ENCODE results near the gene SLC9A7. TPM values are rescaled to one million over a fixed set of nuclear protein-coding genes. Genes with fewer than 3 reads are reported as not detected.

SLC9A7 gene
- total and polyA plus RNA-seq, 2 experiments from 2014 or later, result 2.5 to 15.4 TPM

DNA sequence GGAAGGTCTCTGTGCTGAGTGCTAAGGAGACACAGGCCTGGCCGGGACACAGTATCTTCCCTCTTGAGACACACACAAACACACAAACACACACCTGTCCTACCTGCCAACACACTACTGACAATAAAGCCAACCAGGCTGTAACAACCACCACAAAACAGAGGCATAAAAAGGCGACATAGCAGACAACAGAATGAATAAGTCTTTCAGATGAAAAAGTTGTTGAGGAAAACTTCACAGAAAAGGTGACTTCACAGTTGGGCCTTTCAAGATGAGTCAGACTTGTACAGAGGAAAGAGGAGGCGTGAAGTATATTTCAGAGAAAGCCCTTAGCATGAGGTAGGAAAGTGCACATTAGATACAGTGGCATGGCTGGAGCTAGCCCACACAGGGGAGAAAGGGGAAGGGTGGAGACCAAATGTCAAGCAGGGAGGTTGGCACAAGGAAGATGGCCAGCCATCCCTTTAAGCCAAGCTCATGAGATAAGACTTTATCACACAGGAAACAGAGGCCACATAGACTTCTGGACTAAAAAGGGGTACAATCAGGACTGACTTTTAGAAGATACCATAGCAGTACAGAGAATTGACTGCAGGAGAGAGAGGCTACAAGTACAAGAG is 54.0 kb downstream of the SLC9A7 start (continued):
- TF ChIP-seq, protein P1, sequence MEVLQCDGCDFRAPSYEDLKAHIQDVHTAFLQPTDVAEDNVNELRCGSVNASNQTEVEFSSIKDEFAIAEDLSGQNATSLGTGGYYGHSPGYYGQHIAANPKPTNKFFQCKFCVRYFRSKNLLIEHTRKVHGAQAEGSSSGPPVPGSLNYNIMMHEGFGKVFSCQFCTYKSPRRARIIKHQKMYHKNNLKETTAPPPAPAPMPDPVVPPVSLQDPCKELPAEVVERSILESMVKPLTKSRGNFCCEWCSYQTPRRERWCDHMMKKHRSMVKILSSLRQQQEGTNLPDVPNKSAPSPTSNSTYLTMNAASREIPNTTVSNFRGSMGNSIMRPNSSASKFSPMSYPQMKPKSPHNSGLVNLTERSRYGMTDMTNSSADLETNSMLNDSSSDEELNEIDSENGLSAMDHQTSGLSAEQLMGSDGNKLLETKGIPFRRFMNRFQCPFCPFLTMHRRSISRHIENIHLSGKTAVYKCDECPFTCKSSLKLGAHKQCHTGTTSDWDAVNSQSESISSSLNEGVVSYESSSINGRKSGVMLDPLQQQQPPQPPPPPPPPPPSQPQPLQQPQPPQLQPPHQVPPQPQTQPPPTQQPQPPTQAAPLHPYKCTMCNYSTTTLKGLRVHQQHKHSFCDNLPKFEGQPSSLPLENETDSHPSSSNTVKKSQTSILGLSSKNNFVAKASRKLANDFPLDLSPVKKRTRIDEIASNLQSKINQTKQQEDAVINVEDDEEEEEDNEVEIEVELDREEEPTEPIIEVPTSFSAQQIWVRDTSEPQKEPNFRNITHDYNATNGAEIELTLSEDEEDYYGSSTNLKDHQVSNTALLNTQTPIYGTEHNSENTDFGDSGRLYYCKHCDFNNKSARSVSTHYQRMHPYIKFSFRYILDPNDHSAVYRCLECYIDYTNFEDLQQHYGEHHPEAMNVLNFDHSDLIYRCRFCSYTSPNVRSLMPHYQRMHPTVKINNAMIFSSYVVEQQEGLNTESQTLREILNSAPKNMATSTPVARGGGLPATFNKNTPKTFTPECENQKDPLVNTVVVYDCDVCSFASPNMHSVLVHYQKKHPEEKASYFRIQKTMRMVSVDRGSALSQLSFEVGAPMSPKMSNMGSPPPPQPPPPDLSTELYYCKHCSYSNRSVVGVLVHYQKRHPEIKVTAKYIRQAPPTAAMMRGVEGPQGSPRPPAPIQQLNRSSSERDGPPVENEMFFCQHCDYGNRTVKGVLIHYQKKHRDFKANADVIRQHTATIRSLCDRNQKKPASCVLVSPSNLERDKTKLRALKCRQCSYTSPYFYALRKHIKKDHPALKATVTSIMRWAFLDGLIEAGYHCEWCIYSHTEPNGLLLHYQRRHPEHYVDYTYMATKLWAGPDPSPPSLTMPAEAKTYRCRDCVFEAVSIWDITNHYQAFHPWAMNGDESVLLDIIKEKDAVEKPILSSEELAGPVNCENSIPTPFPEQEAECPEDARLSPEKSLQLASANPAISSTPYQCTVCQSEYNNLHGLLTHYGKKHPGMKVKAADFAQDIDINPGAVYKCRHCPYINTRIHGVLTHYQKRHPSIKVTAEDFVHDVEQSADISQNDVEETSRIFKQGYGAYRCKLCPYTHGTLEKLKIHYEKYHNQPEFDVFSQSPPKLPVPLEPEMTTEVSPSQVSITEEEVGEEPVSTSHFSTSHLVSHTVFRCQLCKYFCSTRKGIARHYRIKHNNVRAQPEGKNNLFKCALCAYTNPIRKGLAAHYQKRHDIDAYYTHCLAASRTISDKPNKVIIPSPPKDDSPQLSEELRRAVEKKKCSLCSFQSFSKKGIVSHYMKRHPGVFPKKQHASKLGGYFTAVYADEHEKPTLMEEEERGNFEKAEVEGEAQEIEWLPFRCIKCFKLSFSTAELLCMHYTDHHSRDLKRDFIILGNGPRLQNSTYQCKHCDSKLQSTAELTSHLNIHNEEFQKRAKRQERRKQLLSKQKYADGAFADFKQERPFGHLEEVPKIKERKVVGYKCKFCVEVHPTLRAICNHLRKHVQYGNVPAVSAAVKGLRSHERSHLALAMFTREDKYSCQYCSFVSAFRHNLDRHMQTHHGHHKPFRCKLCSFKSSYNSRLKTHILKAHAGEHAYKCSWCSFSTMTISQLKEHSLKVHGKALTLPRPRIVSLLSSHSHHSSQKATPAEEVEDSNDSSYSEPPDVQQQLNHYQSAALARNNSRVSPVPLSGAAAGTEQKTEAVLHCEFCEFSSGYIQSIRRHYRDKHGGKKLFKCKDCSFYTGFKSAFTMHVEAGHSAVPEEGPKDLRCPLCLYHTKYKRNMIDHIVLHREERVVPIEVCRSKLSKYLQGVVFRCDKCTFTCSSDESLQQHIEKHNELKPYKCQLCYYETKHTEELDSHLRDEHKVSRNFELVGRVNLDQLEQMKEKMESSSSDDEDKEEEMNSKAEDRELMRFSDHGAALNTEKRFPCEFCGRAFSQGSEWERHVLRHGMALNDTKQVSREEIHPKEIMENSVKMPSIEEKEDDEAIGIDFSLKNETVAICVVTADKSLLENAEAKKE (CRISPR knock-in tag; IDR thresholded peaks at IDR 0.05), result no peak
- no peak for TF ChIP-seq NANOG (IDR thresholded peaks at IDR 0.05; ENCODE audit: borderline replicate concordance)
- TF ChIP-seq ZNF114 (CRISPR knock-in tag; IDR thresholded peaks at IDR 0.05), result no peak

DNA sequence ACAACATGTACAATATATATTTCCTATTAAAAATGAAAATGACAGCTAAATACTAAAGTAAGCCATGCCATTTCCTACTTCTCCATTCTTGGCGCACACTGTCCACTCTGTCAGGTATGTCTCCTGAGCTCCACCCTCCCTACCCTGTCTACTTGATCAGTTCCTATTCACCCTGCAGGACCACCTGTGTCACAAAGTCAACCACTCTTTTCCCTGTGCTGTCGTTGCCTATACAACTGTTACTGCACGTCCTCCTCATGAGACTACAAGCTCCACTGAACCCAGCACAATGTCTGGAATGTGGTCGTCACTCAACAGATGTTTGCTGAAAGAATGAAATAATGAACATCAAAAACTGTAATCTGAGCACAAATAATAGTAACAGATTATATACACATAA is 54.9 kb downstream of the SLC9A7 start:
- no peaks in the 10 kb centered on the region for H3K9me3 Mint-ChIP-seq
- H4K20me1 ChIP-seq (replicated peaks; ENCODE audit: insufficient read depth), result no peaks in the 10 kb centered on the region
- 0 out of 2 replicates have a peak, but pooled peaks cover under 1% of the 10 kb centered on the region for H3K4me1 ChIP-seq (ENCODE audit: insufficient read depth)
- peaks cover 6% of the 10 kb centered on the region; the same call in 2 of the 3 replicates for H3K36me3 Mint-ChIP-seq (ENCODE audit: low read depth)
- H2AFZ ChIP-seq, result no peak overlapping the region
- no peak overlapping the region for H3K4me3 ChIP-seq
- ATAC-seq (no peak), DNase-seq (ENCODE audit: low spot score) (no peak)
- H3K79me2 ChIP-seq (replicated peaks; ENCODE audit: insufficient read depth), result peaks cover 3% of the 10 kb centered on the region; the same call in 1 of the 2 replicates
- H3K4me1 Mint-ChIP-seq, result peaks cover 12% of the 10 kb centered on the region
- no peak overlapping the region for H3K4me2 ChIP-seq
- H3K27ac ChIP-seq (ENCODE audit: low read depth), result no peak overlapping the region
- TF ChIP-seq, protein P2, sequence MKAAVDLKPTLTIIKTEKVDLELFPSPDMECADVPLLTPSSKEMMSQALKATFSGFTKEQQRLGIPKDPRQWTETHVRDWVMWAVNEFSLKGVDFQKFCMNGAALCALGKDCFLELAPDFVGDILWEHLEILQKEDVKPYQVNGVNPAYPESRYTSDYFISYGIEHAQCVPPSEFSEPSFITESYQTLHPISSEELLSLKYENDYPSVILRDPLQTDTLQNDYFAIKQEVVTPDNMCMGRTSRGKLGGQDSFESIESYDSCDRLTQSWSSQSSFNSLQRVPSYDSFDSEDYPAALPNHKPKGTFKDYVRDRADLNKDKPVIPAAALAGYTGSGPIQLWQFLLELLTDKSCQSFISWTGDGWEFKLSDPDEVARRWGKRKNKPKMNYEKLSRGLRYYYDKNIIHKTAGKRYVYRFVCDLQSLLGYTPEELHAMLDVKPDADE (IDR thresholded peaks at IDR 0.05), result no peak
- TF ChIP-seq CTCF (conservative IDR thresholded peaks at IDR 0.05; ENCODE audit: low read depth in 2 of 2) (no peak), ZNF114 (CRISPR knock-in tag; IDR thresholded peaks at IDR 0.05) (no peak)
- H3K27me3 ChIP-seq (ENCODE audit: insufficient read depth), result no peaks in the 10 kb centered on the region
- H3K9me2 ChIP-seq (ENCODE audit: insufficient read depth), result no peaks in the 10 kb centered on the region
- H3K27ac Mint-ChIP-seq, result no peak overlapping the region
- H3K27me3 Mint-ChIP-seq (ENCODE audit: insufficient read depth, low read depth, poor library complexity), result peaks cover 4% of the 10 kb centered on the region
- no peaks in the 10 kb centered on the region for H3F3A ChIP-seq (replicated peaks; ENCODE audit: low read depth)
- H3K36me3 ChIP-seq (ENCODE audit: insufficient read depth), result no peaks in the 10 kb centered on the region
- no peak overlapping the region for H3K4me3 Mint-ChIP-seq

Data from GM23338 (cell line).